ENCODE data around the gene LINC01488. TPM values are rescaled to one million over a fixed set of nuclear protein-coding genes. Genes with fewer than 3 reads are reported as not detected.
A peak's percentile ranks its signal among the peaks of the same experiment; 100 is the strongest.

The LINC01488 gene
- total and polyA plus RNA-seq, 2 experiments from 2014 or later: not detected

GRCh38 chr11:69448471-69449284 lies 32.8 kb upstream of the LINC01488 start:
- H4K20me1 ChIP-seq (replicated peaks; ENCODE audit: insufficient read depth): no peaks in the 10 kb centered on the region
- no peak overlapping the region for H3K4me3 Mint-ChIP-seq
- no peaks in the 10 kb centered on the region for H3K79me2 ChIP-seq (replicated peaks; ENCODE audit: insufficient read depth)
- no peak overlapping the region for H3K4me3 ChIP-seq
- no peaks in the 10 kb centered on the region for H3K9me3 Mint-ChIP-seq
- TF ChIP-seq EZH2phosphoT487 (IDR thresholded peaks at IDR 0.05; ENCODE audit: unreplicated experiment): no peak
- TF ChIP-seq JUNB (IDR thresholded peaks at IDR 0.05; ENCODE audit: unreplicated experiment): no peak
- TF ChIP-seq ZNF114 (CRISPR knock-in tag; IDR thresholded peaks at IDR 0.05): no peak
- TF ChIP-seq ETS1 (IDR thresholded peaks at IDR 0.05): no peak
- TF ChIP-seq CREB1 (CRISPR knock-in tag; IDR thresholded peaks at IDR 0.05; ENCODE audit: low read depth): no peak
- H3K36me3 ChIP-seq (ENCODE audit: insufficient read depth): no peaks in the 10 kb centered on the region
- peaks cover 9% of the 10 kb centered on the region for H3K27me3 Mint-ChIP-seq (ENCODE audit: insufficient read depth, low read depth, poor library complexity)
- no peaks in the 10 kb centered on the region for H3K27me3 ChIP-seq (ENCODE audit: insufficient read depth)
- no peak overlapping the region for H3K4me2 ChIP-seq
- no peak overlapping the region for H3K27ac Mint-ChIP-seq
- no peaks in the 10 kb centered on the region; the same call in 1 of the 2 replicates for H3F3A ChIP-seq (replicated peaks; ENCODE audit: low read depth)
- 0 out of 2 replicates have a peak, but pooled peaks cover 10% of the 10 kb centered on the region for H3K9me2 ChIP-seq (ENCODE audit: insufficient read depth)
- no peak overlapping the region for H3K27ac ChIP-seq (ENCODE audit: low read depth)
- ATAC-seq (no peak), DNase-seq (ENCODE audit: low spot score) (no peak)
- no peak overlapping the region; the same call in 1 of the 2 replicates for H2AFZ ChIP-seq
- H3K4me1 Mint-ChIP-seq: peaks cover 24% of the 10 kb centered on the region
- peaks cover 4% of the 10 kb centered on the region; the same call in 2 of the 3 replicates for H3K36me3 Mint-ChIP-seq (ENCODE audit: low read depth)
- peaks cover 7% of the 10 kb centered on the region for H3K4me1 ChIP-seq (ENCODE audit: insufficient read depth)

GRCh38 chr11:69449320-69450063 lies 32.0 kb upstream of the LINC01488 start:
- no peak overlapping the region for H3K27ac Mint-ChIP-seq
- no peaks in the 10 kb centered on the region for H4K20me1 ChIP-seq (replicated peaks; ENCODE audit: insufficient read depth)

More at GRCh38 chr11:69449320-69450063, 32.0 kb upstream of the LINC01488 start:
- ATAC-seq (no peak), DNase-seq (ENCODE audit: low spot score) (no peak)
- Mint-ChIP-seq H3K4me1 (peaks cover 16% of the 10 kb centered on the region), H3K9me3 (no peaks in the 10 kb centered on the region), H3K36me3 (ENCODE audit: low read depth) (peaks cover 4% of the 10 kb centered on the region; the same call in 2 of the 3 replicates), H3K4me3 (no peak overlapping the region), H3K27me3 (ENCODE audit: insufficient read depth, low read depth, poor library complexity) (peaks cover 8% of the 10 kb centered on the region)
- Histone ChIP-seq H2AFZ (no peak overlapping the region), H3K79me2 (replicated peaks; ENCODE audit: insufficient read depth) (no peaks in the 10 kb centered on the region), H3F3A (replicated peaks; ENCODE audit: low read depth) (no peaks in the 10 kb centered on the region; the same call in 1 of the 2 replicates), H3K9me2 (ENCODE audit: insufficient read depth) (0 out of 2 replicates have a peak, but pooled peaks cover 10% of the 10 kb centered on the region), H3K36me3 (ENCODE audit: insufficient read depth) (no peaks in the 10 kb centered on the region), H3K4me1 (ENCODE audit: insufficient read depth) (no peaks in the 10 kb centered on the region; the same call in 1 of the 2 replicates), H3K27me3 (ENCODE audit: insufficient read depth) (no peaks in the 10 kb centered on the region), H3K27ac (ENCODE audit: low read depth) (no peak overlapping the region), H3K4me2 (no peak overlapping the region), H3K4me3 (no peak overlapping the region)
- TF ChIP-seq ZNF331 (CRISPR knock-in tag; IDR thresholded peaks at IDR 0.05; ENCODE audit: low read depth) (no peak), CTCF (conservative IDR thresholded peaks at IDR 0.05; ENCODE audit: low read depth in 2 of 2) (peak in 1 of 2 experiments; percentile 15; a peak in 1 of 4 replicates), POLR2AphosphoS5 (IDR thresholded peaks at IDR 0.05; ENCODE audit: low read depth) (no peak)
